ENCODE results near the gene PEX16.

Gene PEX16

GRCh38 chr11:45930951-45931570 is 13.4 kb upstream of the PEX16 start:
- DNase-seq: no peak

GRCh38 chr11:45930031-45930794 is 12.5 kb upstream of the PEX16 start:
- peak; percentile 91 for DNase-seq

GRCh38 chr11:45929486-45930030 is 11.9 kb upstream of the PEX16 start:
- no peak for DNase-seq

- no peak for DNase-seq
These were observed 11.0 kb upstream of the PEX16 start for GRCh38 chr11:45928535-45929215.

- DNase-seq: no peak
These were observed 10.2 kb upstream of the PEX16 start for GRCh38 chr11:45927684-45928413.

GRCh38 chr11:45927332-45927683 is 9.6 kb upstream of the PEX16 start:
- no peak for DNase-seq

- no peak for DNase-seq
These were observed 9.1 kb upstream of the PEX16 start for GRCh38 chr11:45926536-45927331.

GRCh38 chr11:45926001-45926401 is 8.3 kb upstream of the PEX16 start:
- DNase-seq: no peak

- no peak for DNase-seq
These were observed 7.9 kb upstream of the PEX16 start for GRCh38 chr11:45925550-45925949.

- no peak for DNase-seq
These were observed 7.2 kb upstream of the PEX16 start for GRCh38 chr11:45924927-45925326.

GRCh38 chr11:45924036-45924915 is 6.6 kb upstream of the PEX16 start:
- DNase-seq: no peak

GRCh38 chr11:45922425-45923082 is 4.9 kb upstream of the PEX16 start, which contains the start of gene LARGE2:
Gene LARGE2, plus strand, starts transcription at chr11:45922656. Its CDS starts 227 bp downstream, at chr11:45922883.
- peak; percentile 35 for DNase-seq

- peak; percentile 83 for DNase-seq
These were observed 4.1 kb upstream of the PEX16 start for GRCh38 chr11:45921561-45922424.

- no peak for DNase-seq
These were observed 3.1 kb upstream of the PEX16 start for GRCh38 chr11:45920531-45921477.

GRCh38 chr11:45919806-45920530 is 2.3 kb upstream of the PEX16 start:
- no peak for DNase-seq

- no peak for DNase-seq
These were observed 1.4 kb upstream of the PEX16 start for GRCh38 chr11:45918962-45919675.

Data from RPMI8226 (cell line).